Lower lobe of right lung (tissue), 2 donors: ENCODE data around the gene ST6GAL2. TPM values are rescaled to one million over a fixed set of nuclear protein-coding genes. Genes with fewer than 3 reads are reported as not detected.

Source experiments
- ATAC-seq, 2 donors: fragments of 200-7000 bp; cut with Tn5 transposase; one replicate each; pipeline ENCODE4 v1.9.1; 2020 to 2022; ENCODE audit warnings: mild to moderate bottlenecking in 2 of 2, moderate library complexity in 2 of 2
- DNase-seq: peaks from one replicate; pipeline ENCODE4 v3.0.0-alpha.2; 2020
- H3K27ac ChIP-seq: fragments of 200-600 bp; one replicate; pipeline ENCODE4 v1.8.0; 2022
- H3K27me3 ChIP-seq: fragments of 200-600 bp; one replicate; pipeline ENCODE4 v1.8.0; 2022; ENCODE audit warnings: low read depth
- H3K36me3 ChIP-seq: fragments of 200-600 bp; one replicate; pipeline ENCODE4 v1.8.0; 2022; ENCODE audit warnings: mild to moderate bottlenecking
- H3K4me1 ChIP-seq: fragments of 200-600 bp; one replicate; pipeline ENCODE4 v1.8.0; 2022
- H3K4me3 ChIP-seq: fragments of 200-600 bp; one replicate; pipeline ENCODE4 v1.8.0; 2022; ENCODE audit warnings: mild to moderate bottlenecking
- H3K9me3 ChIP-seq: fragments of 200-600 bp; one replicate; pipeline ENCODE4 v1.8.0; 2022
- intact Hi-C: fragments of 100-400 bp; cut with DNase I; formaldehyde crosslinking; loops from one replicate; pipeline ENCODE4 v1.11.0; 2022
- total RNA-seq: library from RNA; stranded (reverse); fragmentation: NEBNext Ultra II Directional; extraction: Animal tissue kit (Norgen Biotek cat#: 25700); gene quantifications from one replicate; pipeline ENCODE4 v1.2.1, GENCODE V29; 2021
- TF ChIP-seq, protein P1 (sequence below): fragments of 200-600 bp; IDR thresholded peaks from one replicate; pipeline ENCODE4 v1.8.0; 2022; ENCODE audit warnings: antibody characterized with exemption, mild to moderate bottlenecking
- donor health status: DM: no; HTN: yes; CAD: no; lungs with severe emphysema.

ST6GAL2 gene
- total RNA-seq, 1 donor from 2014 or later: 0.92 TPM

DNA sequence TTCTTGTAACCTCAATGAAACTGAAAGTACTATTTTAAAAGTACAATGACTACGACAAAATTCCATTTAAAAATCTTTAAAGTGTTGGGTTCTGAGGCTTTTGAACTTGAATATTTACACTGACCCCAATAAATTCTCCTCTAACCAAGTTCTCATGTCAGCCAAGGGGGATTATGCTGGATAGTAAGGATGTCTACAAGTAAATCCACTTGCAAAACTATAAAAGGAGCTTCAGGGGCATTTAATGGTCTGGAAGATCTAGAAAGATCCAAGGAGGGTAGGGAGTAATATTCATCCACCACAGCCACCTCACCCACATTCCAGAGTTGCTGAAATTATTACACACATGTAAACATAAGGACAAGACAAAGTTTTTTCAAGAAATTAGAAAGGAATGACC is 81.8 kb downstream of the ST6GAL2 start:
- TF ChIP-seq, protein P1, sequence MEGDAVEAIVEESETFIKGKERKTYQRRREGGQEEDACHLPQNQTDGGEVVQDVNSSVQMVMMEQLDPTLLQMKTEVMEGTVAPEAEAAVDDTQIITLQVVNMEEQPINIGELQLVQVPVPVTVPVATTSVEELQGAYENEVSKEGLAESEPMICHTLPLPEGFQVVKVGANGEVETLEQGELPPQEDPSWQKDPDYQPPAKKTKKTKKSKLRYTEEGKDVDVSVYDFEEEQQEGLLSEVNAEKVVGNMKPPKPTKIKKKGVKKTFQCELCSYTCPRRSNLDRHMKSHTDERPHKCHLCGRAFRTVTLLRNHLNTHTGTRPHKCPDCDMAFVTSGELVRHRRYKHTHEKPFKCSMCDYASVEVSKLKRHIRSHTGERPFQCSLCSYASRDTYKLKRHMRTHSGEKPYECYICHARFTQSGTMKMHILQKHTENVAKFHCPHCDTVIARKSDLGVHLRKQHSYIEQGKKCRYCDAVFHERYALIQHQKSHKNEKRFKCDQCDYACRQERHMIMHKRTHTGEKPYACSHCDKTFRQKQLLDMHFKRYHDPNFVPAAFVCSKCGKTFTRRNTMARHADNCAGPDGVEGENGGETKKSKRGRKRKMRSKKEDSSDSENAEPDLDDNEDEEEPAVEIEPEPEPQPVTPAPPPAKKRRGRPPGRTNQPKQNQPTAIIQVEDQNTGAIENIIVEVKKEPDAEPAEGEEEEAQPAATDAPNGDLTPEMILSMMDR: no peak
- Histone ChIP-seq H3K27ac (no peak overlapping the region), H3K9me3 (no peaks in the 10 kb centered on the region), H3K27me3 (no peaks in the 10 kb centered on the region), H3K4me3 (no peak overlapping the region), H3K4me1 (no peaks in the 10 kb centered on the region), H3K36me3 (no peaks in the 10 kb centered on the region)
- DNase-seq (no peak), ATAC-seq (no peak)
- intact Hi-C loops: no loop called here

DNA sequence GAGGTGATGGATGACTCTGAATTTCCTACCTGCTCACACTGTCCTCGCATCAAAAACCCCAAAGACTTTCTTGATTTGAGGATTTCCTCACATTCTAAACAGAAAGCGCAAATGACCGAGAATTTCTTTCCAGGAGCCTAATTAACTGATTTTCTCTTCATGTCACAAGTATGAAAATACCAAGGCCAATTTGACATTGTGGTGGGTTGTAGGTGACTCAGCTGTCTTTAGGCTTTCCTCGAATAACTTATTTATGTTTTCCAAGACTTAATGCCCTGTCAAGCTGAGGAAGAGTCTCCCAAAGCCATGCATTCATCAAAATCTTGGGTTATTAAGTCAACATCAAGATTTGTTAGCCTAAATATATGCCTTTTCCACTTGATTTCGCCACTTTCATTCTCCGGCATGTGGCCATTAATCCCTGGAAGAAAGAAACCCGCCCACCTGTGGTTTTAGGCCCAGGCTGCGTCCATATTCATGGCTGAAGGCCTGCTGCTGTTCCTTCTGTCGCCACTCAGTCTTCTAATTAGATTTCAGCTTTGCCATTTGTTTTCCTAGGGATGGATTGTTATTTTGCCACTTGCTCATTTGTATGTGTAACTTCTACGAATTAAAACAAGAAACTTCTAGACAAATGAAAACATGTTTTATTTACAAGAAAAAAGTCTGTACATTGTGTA is 84.9 kb downstream of the ST6GAL2 start:
- DNase-seq (no peak), ATAC-seq (no peak)
- H3K27ac ChIP-seq: no peak overlapping the region
- intact Hi-C loops: no loop called here
- TF ChIP-seq, protein P1: no peak
- H3K36me3 ChIP-seq: no peaks in the 10 kb centered on the region
- H3K4me1 ChIP-seq: no peaks in the 10 kb centered on the region
- H3K9me3 ChIP-seq: no peaks in the 10 kb centered on the region
- no peak overlapping the region for H3K4me3 ChIP-seq
- H3K27me3 ChIP-seq: no peaks in the 10 kb centered on the region

GRCh38 chr2:106800180-106800579 is 85.8 kb downstream of the ST6GAL2 start:
- no peaks in the 10 kb centered on the region for H3K36me3 ChIP-seq
- H3K4me3 ChIP-seq: no peak overlapping the region
- H3K4me1 ChIP-seq: no peaks in the 10 kb centered on the region
- TF ChIP-seq, protein P1: no peak
- no peaks in the 10 kb centered on the region for H3K9me3 ChIP-seq
- ATAC-seq (no peak), DNase-seq (no peak)
- H3K27me3 ChIP-seq: no peaks in the 10 kb centered on the region
- no peak overlapping the region for H3K27ac ChIP-seq
- intact Hi-C loops: no loop called here

- H3K36me3 ChIP-seq: no peaks in the 10 kb centered on the region
- DNase-seq: no peak
- intact Hi-C loops: no loop called here
- TF ChIP-seq, protein P1: no peak
- no peak for ATAC-seq
- H3K4me3 ChIP-seq: no peak overlapping the region
- H3K27ac ChIP-seq: no peak overlapping the region
- no peaks in the 10 kb centered on the region for H3K4me1 ChIP-seq
- H3K27me3 ChIP-seq: no peaks in the 10 kb centered on the region
- H3K9me3 ChIP-seq: no peaks in the 10 kb centered on the region
Observed at GRCh38 chr2:106798826-106799552, 87.0 kb downstream of the ST6GAL2 start.

DNA sequence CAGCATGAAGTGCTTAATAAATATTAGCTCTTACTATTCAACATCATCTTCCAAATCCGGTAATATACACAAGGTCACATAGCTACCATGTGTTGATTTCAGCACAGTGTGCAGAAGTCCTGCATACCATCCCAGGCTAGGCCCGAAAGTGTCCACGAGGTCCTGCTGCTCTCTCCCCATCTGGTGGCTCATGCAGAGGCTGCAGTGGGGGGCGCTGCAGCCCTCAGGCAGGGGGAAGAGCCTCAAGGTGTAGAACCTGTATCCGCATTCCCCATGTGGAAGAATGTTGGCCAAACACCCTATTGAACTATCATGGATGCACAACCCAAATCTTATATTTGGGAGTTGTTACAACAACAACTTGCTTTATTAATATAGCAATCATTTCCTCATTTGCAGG is 88.5 kb downstream of the ST6GAL2 start:
- TF ChIP-seq, protein P1: no peak
- intact Hi-C loops: no loop called here
- Histone ChIP-seq H3K27me3 (no peaks in the 10 kb centered on the region), H3K36me3 (no peaks in the 10 kb centered on the region), H3K4me1 (no peaks in the 10 kb centered on the region), H3K9me3 (no peaks in the 10 kb centered on the region), H3K27ac (no peak overlapping the region), H3K4me3 (no peak overlapping the region)
- ATAC-seq: no peak
- DNase-seq: no peak
